BE2C (cell line): Measurements from ENCODE around the gene PTPRN2.

ENCODE experiments used
- DNase-seq: peaks from one replicate; pipeline ENCODE4 v3.0.0-alpha.2; 2020
- H3K27me3 ChIP-seq: fragments of 250-450 bp; sonication (Bioruptor Pico); 2 replicates; pipeline ENCODE4 v1.5.1; 2020; ENCODE audit warnings: mild to moderate bottlenecking
- H3K36me3 ChIP-seq: fragments of 250-450 bp; sonication (Bioruptor Pico); 2 replicates; pipeline ENCODE4 v1.5.1; 2020; ENCODE audit warnings: mild to moderate bottlenecking
- H3K4me1 ChIP-seq: fragments of 250-450 bp; sonication (Bioruptor Pico); 2 replicates; pipeline ENCODE4 v1.5.1; 2020
- H3K4me3 ChIP-seq: 2 replicates; pipeline ENCODE4 v1.5.1; 2011; ENCODE audit warnings: low read depth, low read length
- H3K9me3 ChIP-seq: fragments of 250-450 bp; sonication (Bioruptor Pico); 2 replicates; pipeline ENCODE4 v1.5.1; 2020
- CTCF ChIP-seq: IDR thresholded peaks from 2 replicates; pipeline ENCODE4 v1.5.1; 2012; ENCODE audit warnings: mild to moderate bottlenecking, low read depth, low read length

The PTPRN2 gene

DNA sequence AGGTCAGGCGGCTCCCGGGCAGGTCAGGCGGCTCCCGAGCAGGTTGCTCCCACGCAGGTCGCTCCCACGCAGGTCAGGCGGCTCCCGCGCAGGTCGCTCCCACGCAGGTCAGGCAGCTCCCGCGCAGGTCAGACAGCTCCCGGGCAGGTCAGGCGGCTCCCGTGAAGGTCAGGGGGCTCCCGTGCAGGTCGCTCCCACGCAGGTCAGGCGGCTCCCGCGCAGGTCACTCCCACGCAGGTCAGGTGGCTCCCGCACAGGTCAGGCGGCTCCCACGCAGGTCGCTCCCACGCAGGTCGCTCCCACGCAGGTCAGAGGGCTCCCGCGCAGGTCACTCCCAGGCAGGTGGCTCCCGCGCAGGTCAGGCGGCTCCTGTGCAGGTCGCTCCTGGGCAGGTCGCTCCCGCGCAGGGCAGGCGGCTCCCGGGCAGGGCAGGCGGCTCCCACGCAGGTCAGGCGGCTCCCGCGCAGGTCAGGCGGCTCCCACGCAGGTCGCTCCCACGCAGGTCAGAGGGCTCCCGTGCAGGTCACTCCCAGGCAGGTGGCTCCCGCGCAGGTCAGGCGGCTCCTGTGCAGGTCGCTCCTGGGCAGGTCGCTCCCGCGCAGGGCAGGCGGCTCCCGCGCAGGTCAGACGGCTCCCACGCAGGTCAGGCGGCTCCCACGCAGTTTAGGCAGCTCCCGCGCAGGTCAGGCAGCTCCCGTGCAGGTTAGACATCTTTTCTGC, 30.7 kb downstream of the PTPRN2 start:
- Histone ChIP-seq H3K27me3 (no peaks in the 10 kb centered on the region), H3K36me3 (no peaks in the 10 kb centered on the region; the same call in 1 of the 2 replicates), H3K4me1 (no peaks in the 10 kb centered on the region), H3K4me3 (no peak overlapping the region), H3K9me3 (no peaks in the 10 kb centered on the region)
- DNase-seq, result no peak
- TF ChIP-seq CTCF, result no peak

DNA sequence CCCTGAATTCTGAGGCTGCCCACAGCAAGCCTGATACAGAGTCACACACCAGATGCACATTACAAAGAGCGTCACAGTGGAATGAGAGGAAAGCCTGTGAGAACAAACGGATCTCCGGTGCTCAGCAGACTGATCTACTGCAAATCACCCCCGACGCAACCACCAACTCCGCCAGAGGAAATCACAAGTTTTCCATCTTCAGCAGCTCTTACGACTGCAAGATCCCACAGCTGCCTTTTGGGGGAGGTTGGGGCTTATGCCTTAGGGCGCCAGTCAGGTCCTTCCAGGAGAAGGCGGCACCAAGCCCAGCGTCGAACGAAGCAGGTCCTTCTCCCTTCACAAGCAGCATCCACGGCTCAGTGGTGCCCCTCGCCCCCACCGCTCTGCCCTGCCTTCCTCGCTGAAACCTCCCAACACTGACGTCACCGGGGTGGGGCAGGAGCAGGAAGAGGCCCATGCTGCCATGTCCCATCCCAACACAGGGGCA, 32.5 kb downstream of the PTPRN2 start:
- no peak for TF ChIP-seq CTCF
- H3K36me3 ChIP-seq, result no peaks in the 10 kb centered on the region

DNA sequence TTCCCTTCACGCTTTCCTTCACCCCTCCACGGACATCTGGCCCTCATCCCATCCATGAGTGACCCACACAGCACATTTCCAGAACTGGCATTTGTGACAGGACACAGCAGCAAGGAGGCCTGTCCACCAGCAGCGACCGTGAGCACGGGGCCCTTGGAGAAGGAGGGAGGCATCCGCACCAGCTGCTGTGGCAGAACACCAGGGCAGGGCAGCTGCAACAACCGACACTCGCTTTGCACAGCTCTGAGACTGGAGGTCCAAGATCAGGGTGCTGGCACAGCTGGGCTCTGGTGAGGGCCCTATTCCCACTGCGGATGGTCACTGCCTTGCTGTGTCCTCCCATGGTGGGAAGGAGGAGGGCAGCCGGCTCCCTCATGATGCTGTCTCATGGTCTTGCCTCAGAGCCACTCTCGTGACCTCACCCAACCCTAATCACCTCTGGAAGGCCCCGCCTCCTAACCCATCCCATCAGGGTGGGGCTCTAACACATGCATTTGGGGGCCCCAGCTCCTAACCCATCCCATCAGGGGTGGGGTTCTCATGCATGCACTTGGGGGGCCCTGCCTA, 36.7 kb downstream of the PTPRN2 start:
- DNase-seq, result no peak
- H3K4me3 ChIP-seq, result no peak overlapping the region
- no peak for TF ChIP-seq CTCF
- peaks cover 9% of the 10 kb centered on the region for H3K4me1 ChIP-seq
- no peaks in the 10 kb centered on the region for H3K9me3 ChIP-seq
- no peaks in the 10 kb centered on the region for H3K36me3 ChIP-seq
- H3K27me3 ChIP-seq, result no peaks in the 10 kb centered on the region

More for the DNA sequence above, 32.5 kb downstream of the PTPRN2 start:
- H3K4me1 ChIP-seq, result peaks cover 2% of the 10 kb centered on the region
- H3K27me3 ChIP-seq, result no peaks in the 10 kb centered on the region
- H3K9me3 ChIP-seq, result no peaks in the 10 kb centered on the region
- no peak for DNase-seq
- no peak overlapping the region for H3K4me3 ChIP-seq

DNA sequence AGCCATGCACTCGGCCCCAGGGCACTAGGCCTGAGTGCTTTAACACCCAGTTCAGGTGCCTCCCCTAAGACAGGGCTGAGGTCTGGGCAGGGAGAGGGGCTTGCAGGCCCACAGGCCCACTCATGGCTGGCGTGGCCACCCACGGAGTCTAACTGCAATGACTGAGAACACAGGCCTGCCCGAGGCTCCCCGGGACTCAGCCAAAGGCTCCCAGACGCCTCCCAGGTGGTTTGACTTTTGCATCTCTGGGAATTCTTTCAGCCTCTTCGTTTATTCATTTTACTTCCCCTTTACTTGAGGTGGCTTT, 37.3 kb downstream of the PTPRN2 start:
- DNase-seq, result no peak
- Histone ChIP-seq H3K4me1 (peaks cover 9% of the 10 kb centered on the region), H3K27me3 (no peaks in the 10 kb centered on the region), H3K9me3 (no peaks in the 10 kb centered on the region), H3K4me3 (no peak overlapping the region), H3K36me3 (no peaks in the 10 kb centered on the region)
- no peak for TF ChIP-seq CTCF

GRCh38 chr7:158549616-158550393, 37.8 kb downstream of the PTPRN2 start:
- peak; percentile 83 for DNase-seq
- Histone ChIP-seq H3K27me3 (no peaks in the 10 kb centered on the region), H3K9me3 (no peaks in the 10 kb centered on the region), H3K4me1 (peaks cover 9% of the 10 kb centered on the region), H3K36me3 (no peaks in the 10 kb centered on the region), H3K4me3 (peak overlapping the region; percentile 16)
- no peak for TF ChIP-seq CTCF
